ENCODE measurements around the gene FDX2.
A peak's percentile ranks its signal among the peaks of the same experiment; 100 is the strongest.

The FDX2 gene

DNA sequence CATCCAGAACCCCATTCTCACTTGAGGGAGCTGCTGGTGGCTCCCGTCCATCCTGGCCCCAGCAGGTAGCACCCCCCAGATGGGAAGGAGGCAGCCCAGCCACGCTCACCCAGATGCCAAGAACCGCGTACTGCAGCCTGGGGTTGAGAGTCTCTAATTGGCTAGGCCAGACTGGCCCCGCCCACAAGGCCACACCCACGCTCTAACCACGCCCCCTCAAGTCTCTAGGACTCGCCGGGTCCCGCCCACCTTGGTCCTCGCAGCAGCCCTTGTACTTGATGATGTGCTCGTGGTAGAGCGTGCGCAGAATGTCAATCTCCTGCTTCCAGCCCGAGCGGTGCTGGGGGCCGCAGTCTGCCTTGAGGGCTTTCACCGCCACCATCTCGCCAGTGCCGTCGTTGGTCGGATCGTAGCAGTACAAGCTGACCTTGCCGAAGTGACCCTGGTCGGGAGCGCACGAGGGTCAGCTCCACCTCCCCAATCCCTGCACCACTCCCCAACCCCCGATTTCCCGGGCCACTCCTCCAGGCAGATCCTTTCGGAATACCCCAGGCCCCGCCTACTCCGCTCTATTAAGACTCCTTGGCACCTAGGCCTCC is 38.1 kb upstream of the FDX2 start:
- Histone ChIP-seq H3K4me3 (ENCODE audit: insufficient read length, low read depth) (peak overlapping the region; percentile 46), H3K27me3 (ENCODE audit: insufficient read depth, insufficient read length) (no peaks in the 10 kb centered on the region), H3K9ac (ENCODE audit: insufficient read length, low read depth) (peak overlapping the region; percentile 83), H3K4me1 (ENCODE audit: insufficient read depth, insufficient read length) (peaks cover 6% of the 10 kb centered on the region), H3K36me3 (ENCODE audit: insufficient read depth, insufficient read length, low read length) (peaks cover 63% of the 10 kb centered on the region), H3K9me3 (ENCODE audit: insufficient read depth, low read length) (no peaks in the 10 kb centered on the region)
- TF ChIP-seq YY1 (IDR thresholded peaks at IDR 0.05; ENCODE audit: insufficient read depth, insufficient read length) (no peak), SUZ12 (IDR thresholded peaks at IDR 0.05; ENCODE audit: extremely low read depth, insufficient read depth, insufficient read length) (no peak), ZNF274 (IDR thresholded peaks at IDR 0.05; ENCODE audit: low read depth, low read length) (no peak)
- DNase-seq (ENCODE audit: low read depth, low spot score): peak; percentile 89

GRCh38 chr19:10352764-10353671 is 37.2 kb upstream of the FDX2 start:
- H3K27me3 ChIP-seq (ENCODE audit: insufficient read depth, insufficient read length): no peaks in the 10 kb centered on the region
- peaks cover 6% of the 10 kb centered on the region for H3K4me1 ChIP-seq (ENCODE audit: insufficient read depth, insufficient read length)
- H3K9me3 ChIP-seq (ENCODE audit: insufficient read depth, low read length): no peaks in the 10 kb centered on the region
- peak overlapping the region; percentile 83 for H3K9ac ChIP-seq (ENCODE audit: insufficient read length, low read depth)
- DNase-seq (ENCODE audit: low read depth, low spot score): peak; percentile 57
- TF ChIP-seq YY1 (IDR thresholded peaks at IDR 0.05; ENCODE audit: insufficient read depth, insufficient read length) (no peak), ZNF274 (IDR thresholded peaks at IDR 0.05; ENCODE audit: low read depth, low read length) (no peak), SUZ12 (IDR thresholded peaks at IDR 0.05; ENCODE audit: extremely low read depth, insufficient read depth, insufficient read length) (no peak)
- H3K36me3 ChIP-seq (ENCODE audit: insufficient read depth, insufficient read length, low read length): peaks cover 57% of the 10 kb centered on the region
- H3K4me3 ChIP-seq (ENCODE audit: insufficient read length, low read depth): peak overlapping the region; percentile 46

DNA sequence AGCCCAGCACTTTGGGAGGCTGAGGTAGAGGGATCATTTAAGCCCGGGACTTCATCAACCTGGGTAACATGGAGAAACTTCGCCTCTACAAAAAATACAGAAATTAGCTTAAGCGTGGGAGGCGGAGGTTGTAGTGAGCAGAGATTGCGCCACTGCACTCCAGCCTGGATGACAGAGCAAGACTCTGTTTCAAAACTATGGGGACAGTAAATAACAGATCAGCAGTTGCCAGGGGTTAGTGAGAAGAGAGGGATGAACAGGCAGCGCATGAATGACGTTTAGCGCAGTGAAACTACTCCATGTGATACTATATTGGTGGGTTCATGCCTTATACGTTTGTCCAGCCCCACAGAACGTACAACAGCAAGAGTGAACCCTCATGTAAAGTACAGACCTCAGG is 30.7 kb upstream of the FDX2 start:
- H3K9ac ChIP-seq (ENCODE audit: insufficient read length, low read depth): no peak overlapping the region
- no peaks in the 10 kb centered on the region for H3K27me3 ChIP-seq (ENCODE audit: insufficient read depth, insufficient read length)
- no peaks in the 10 kb centered on the region for H3K4me1 ChIP-seq (ENCODE audit: insufficient read depth, insufficient read length)
- peaks cover 18% of the 10 kb centered on the region for H3K36me3 ChIP-seq (ENCODE audit: insufficient read depth, insufficient read length, low read length)
- no peaks in the 10 kb centered on the region for H3K9me3 ChIP-seq (ENCODE audit: insufficient read depth, low read length)
- no peak for DNase-seq (ENCODE audit: low read depth, low spot score)
- no peak for TF ChIP-seq ZNF274 (IDR thresholded peaks at IDR 0.05; ENCODE audit: low read depth, low read length)
- TF ChIP-seq YY1 (IDR thresholded peaks at IDR 0.05; ENCODE audit: insufficient read depth, insufficient read length): no peak
- TF ChIP-seq SUZ12 (IDR thresholded peaks at IDR 0.05; ENCODE audit: extremely low read depth, insufficient read depth, insufficient read length): no peak
- no peak overlapping the region for H3K4me3 ChIP-seq (ENCODE audit: insufficient read length, low read depth)

- TF ChIP-seq YY1 (IDR thresholded peaks at IDR 0.05; ENCODE audit: insufficient read depth, insufficient read length): no peak
- TF ChIP-seq SUZ12 (IDR thresholded peaks at IDR 0.05; ENCODE audit: extremely low read depth, insufficient read depth, insufficient read length): no peak
- no peak for TF ChIP-seq ZNF274 (IDR thresholded peaks at IDR 0.05; ENCODE audit: low read depth, low read length)
- no peak overlapping the region for H3K9ac ChIP-seq (ENCODE audit: insufficient read length, low read depth)
- no peaks in the 10 kb centered on the region for H3K4me1 ChIP-seq (ENCODE audit: insufficient read depth, insufficient read length)
- no peaks in the 10 kb centered on the region for H3K27me3 ChIP-seq (ENCODE audit: insufficient read depth, insufficient read length)
- H3K9me3 ChIP-seq (ENCODE audit: insufficient read depth, low read length): no peaks in the 10 kb centered on the region
- H3K4me3 ChIP-seq (ENCODE audit: insufficient read length, low read depth): no peak overlapping the region
- no peak for DNase-seq (ENCODE audit: low read depth, low spot score)
- peaks cover 3% of the 10 kb centered on the region for H3K36me3 ChIP-seq (ENCODE audit: insufficient read depth, insufficient read length, low read length)
Observed at GRCh38 chr19:10344780-10345179, 29.0 kb upstream of the FDX2 start.

GRCh38 chr19:10343495-10343894 is 27.7 kb upstream of the FDX2 start:
- H3K4me3 ChIP-seq (ENCODE audit: insufficient read length, low read depth): no peak overlapping the region
- peaks cover 7% of the 10 kb centered on the region for H3K4me1 ChIP-seq (ENCODE audit: insufficient read depth, insufficient read length)
- H3K27me3 ChIP-seq (ENCODE audit: insufficient read depth, insufficient read length): no peaks in the 10 kb centered on the region
- no peaks in the 10 kb centered on the region for H3K9me3 ChIP-seq (ENCODE audit: insufficient read depth, low read length)
- no peak for DNase-seq (ENCODE audit: low read depth, low spot score)
- no peak for TF ChIP-seq YY1 (IDR thresholded peaks at IDR 0.05; ENCODE audit: insufficient read depth, insufficient read length)
- TF ChIP-seq ZNF274 (IDR thresholded peaks at IDR 0.05; ENCODE audit: low read depth, low read length): no peak
- no peak for TF ChIP-seq SUZ12 (IDR thresholded peaks at IDR 0.05; ENCODE audit: extremely low read depth, insufficient read depth, insufficient read length)
- H3K36me3 ChIP-seq (ENCODE audit: insufficient read depth, insufficient read length, low read length): no peaks in the 10 kb centered on the region
- H3K9ac ChIP-seq (ENCODE audit: insufficient read length, low read depth): no peak overlapping the region

GRCh38 chr19:10339977-10340376 is 24.2 kb upstream of the FDX2 start:
- Histone ChIP-seq H3K4me1 (ENCODE audit: insufficient read depth, insufficient read length) (peaks cover 12% of the 10 kb centered on the region), H3K36me3 (ENCODE audit: insufficient read depth, insufficient read length, low read length) (no peaks in the 10 kb centered on the region), H3K4me3 (ENCODE audit: insufficient read length, low read depth) (no peak overlapping the region), H3K27me3 (ENCODE audit: insufficient read depth, insufficient read length) (peaks cover 6% of the 10 kb centered on the region), H3K9ac (ENCODE audit: insufficient read length, low read depth) (no peak overlapping the region), H3K9me3 (ENCODE audit: insufficient read depth, low read length) (no peaks in the 10 kb centered on the region)
- TF ChIP-seq SUZ12 (IDR thresholded peaks at IDR 0.05; ENCODE audit: extremely low read depth, insufficient read depth, insufficient read length) (no peak), YY1 (IDR thresholded peaks at IDR 0.05; ENCODE audit: insufficient read depth, insufficient read length) (no peak), ZNF274 (IDR thresholded peaks at IDR 0.05; ENCODE audit: low read depth, low read length) (no peak)
- no peak for DNase-seq (ENCODE audit: low read depth, low spot score)

GRCh38 chr19:10339380-10339960 is 23.7 kb upstream of the FDX2 start, which contains the start of gene ICAM3:
TSS of gene ICAM3 (minus strand) at chr19:10339624. CDS start at chr19:10339614, 10 bp downstream.
- DNase-seq (ENCODE audit: low read depth, low spot score): no peak
- H3K4me1 ChIP-seq (ENCODE audit: insufficient read depth, insufficient read length): peaks cover 15% of the 10 kb centered on the region
- H3K4me3 ChIP-seq (ENCODE audit: insufficient read length, low read depth): no peak within 1 kb of the TSS
- TF ChIP-seq ZNF274 (IDR thresholded peaks at IDR 0.05; ENCODE audit: low read depth, low read length): no peak
- TF ChIP-seq SUZ12 (IDR thresholded peaks at IDR 0.05; ENCODE audit: extremely low read depth, insufficient read depth, insufficient read length): no peak
- TF ChIP-seq YY1 (IDR thresholded peaks at IDR 0.05; ENCODE audit: insufficient read depth, insufficient read length): no peak
- H3K9ac ChIP-seq (ENCODE audit: insufficient read length, low read depth): no peak within 1 kb of the TSS
- peaks cover 9% of the 10 kb centered on the region for H3K27me3 ChIP-seq (ENCODE audit: insufficient read depth, insufficient read length)
- H3K9me3 ChIP-seq (ENCODE audit: insufficient read depth, low read length): no peaks in the 10 kb centered on the region
- no peaks in the 10 kb centered on the region for H3K36me3 ChIP-seq (ENCODE audit: insufficient read depth, insufficient read length, low read length)

Data from NT2/D1 (cell line).